IPS-20b (cell line): ENCODE measurements around the gene RAD9A.
A peak's percentile ranks its signal among the peaks of the same experiment; 100 is the strongest.

Source experiments
- H3K27ac ChIP-seq: one replicate; pipeline ENCODE4 v1.5.1; 2013; ENCODE audit warnings: low read length
- H3K27me3 ChIP-seq: 2 replicates; pipeline ENCODE4 v1.6.1; 2013; ENCODE audit warnings: mild to moderate bottlenecking, low read length, inconsistent platforms; ENCODE audit not compliant: insufficient read depth
- H3K36me3 ChIP-seq: 2 replicates; pipeline ENCODE4 v1.6.1; 2013; ENCODE audit warnings: low read depth, mild to moderate bottlenecking, inconsistent platforms, low read length, moderate library complexity; ENCODE audit not compliant: insufficient read depth
- H3K4me1 ChIP-seq: 2 replicates; pipeline ENCODE4 v1.6.1; 2013; ENCODE audit warnings: mild to moderate bottlenecking, control low read depth, inconsistent platforms, low read length, moderate library complexity; ENCODE audit not compliant: insufficient read depth
- H3K4me3 ChIP-seq: 2 replicates; pipeline ENCODE4 v1.5.1; 2013; ENCODE audit warnings: mild to moderate bottlenecking, low read length, inconsistent platforms
- H3K9ac ChIP-seq: 2 replicates; pipeline ENCODE4 v1.6.1; 2013; ENCODE audit warnings: low read depth, mild to moderate bottlenecking, inconsistent platforms, low read length, moderate library complexity
- H3K9me3 ChIP-seq: 2 replicates; pipeline ENCODE4 v1.6.1; 2013; ENCODE audit warnings: mild to moderate bottlenecking, low read depth, low read length, inconsistent platforms; ENCODE audit not compliant: insufficient read depth

The RAD9A gene

GRCh38 chr11:67436459-67437081, 44.8 kb downstream of the RAD9A start:
- Histone ChIP-seq H3K27me3 (no peaks in the 10 kb centered on the region), H3K9me3 (no peaks in the 10 kb centered on the region), H3K36me3 (peaks cover 40% of the 10 kb centered on the region), H3K9ac (peak overlapping the region; percentile 71; the same call in 1 of the 2 replicates), H3K4me3 (no peak overlapping the region), H3K27ac (peak overlapping the region; percentile 88), H3K4me1 (peaks cover 4% of the 10 kb centered on the region)

GRCh38 chr11:67437082-67437808, 45.5 kb downstream of the RAD9A start, which contains the start of gene PTPRCAP:
TSS of gene PTPRCAP (minus strand) at chr11:67437682. CDS start at chr11:67437619, 63 bp downstream.
- Histone ChIP-seq H3K4me3 (no peak within 1 kb of the TSS), H3K27ac (peak within 1 kb of the TSS; percentile 88), H3K9me3 (no peaks in the 10 kb centered on the region)

GRCh38 chr11:67437809-67438157, 46.0 kb downstream of the RAD9A start:
- Histone ChIP-seq H3K27me3 (no peaks in the 10 kb centered on the region), H3K9me3 (no peaks in the 10 kb centered on the region), H3K27ac (no peak overlapping the region), H3K9ac (peak overlapping the region; percentile 66; the same call in 1 of the 2 replicates), H3K4me1 (peaks cover 4% of the 10 kb centered on the region), H3K4me3 (no peak overlapping the region), H3K36me3 (peaks cover 34% of the 10 kb centered on the region)

More at GRCh38 chr11:67437082-67437808, 45.5 kb downstream of the RAD9A start, which contains the start of gene PTPRCAP:
- H3K4me1 ChIP-seq = peaks cover 4% of the 10 kb centered on the region
- H3K9ac ChIP-seq = peak within 1 kb of the TSS; percentile 71; the same call in 1 of the 2 replicates
- no peaks in the 10 kb centered on the region for H3K27me3 ChIP-seq
- H3K36me3 ChIP-seq = peaks cover 39% of the 10 kb centered on the region

- no peak overlapping the region for H3K4me3 ChIP-seq
- peaks cover 4% of the 10 kb centered on the region for H3K4me1 ChIP-seq
- no peaks in the 10 kb centered on the region for H3K9me3 ChIP-seq
- H3K27ac ChIP-seq = no peak overlapping the region
- H3K9ac ChIP-seq = no peak overlapping the region
- peaks cover 31% of the 10 kb centered on the region for H3K36me3 ChIP-seq
- no peaks in the 10 kb centered on the region for H3K27me3 ChIP-seq
Observed at GRCh38 chr11:67438158-67438902, 46.5 kb downstream of the RAD9A start.

- Histone ChIP-seq H3K4me3 (no peak overlapping the region), H3K36me3 (peaks cover 19% of the 10 kb centered on the region), H3K4me1 (peaks cover 4% of the 10 kb centered on the region)
Observed at GRCh38 chr11:67439321-67440228, 47.8 kb downstream of the RAD9A start.

GRCh38 chr11:67440229-67441097, 48.7 kb downstream of the RAD9A start:
- no peaks in the 10 kb centered on the region for H3K9me3 ChIP-seq
- H3K27ac ChIP-seq = no peak overlapping the region
- H3K4me1 ChIP-seq = peaks cover 4% of the 10 kb centered on the region
- H3K36me3 ChIP-seq = peaks cover 17% of the 10 kb centered on the region
- H3K9ac ChIP-seq = no peak overlapping the region
- H3K4me3 ChIP-seq = no peak overlapping the region
- no peaks in the 10 kb centered on the region for H3K27me3 ChIP-seq

More at GRCh38 chr11:67439321-67440228, 47.8 kb downstream of the RAD9A start:
- Histone ChIP-seq H3K9ac (no peak overlapping the region), H3K27ac (no peak overlapping the region), H3K9me3 (no peaks in the 10 kb centered on the region), H3K27me3 (no peaks in the 10 kb centered on the region)

- H3K27me3 ChIP-seq = no peaks in the 10 kb centered on the region
- no peak overlapping the region for H3K27ac ChIP-seq
- no peak overlapping the region for H3K9ac ChIP-seq
- no peak overlapping the region for H3K4me3 ChIP-seq
- H3K36me3 ChIP-seq = peaks cover 17% of the 10 kb centered on the region
- H3K9me3 ChIP-seq = no peaks in the 10 kb centered on the region
- H3K4me1 ChIP-seq = peaks cover 4% of the 10 kb centered on the region
Observed at GRCh38 chr11:67441098-67441563, 49.3 kb downstream of the RAD9A start.

- no peak overlapping the region for H3K4me3 ChIP-seq
- H3K36me3 ChIP-seq = peaks cover 17% of the 10 kb centered on the region
- H3K4me1 ChIP-seq = no peaks in the 10 kb centered on the region; the same call in 1 of the 2 replicates
- no peaks in the 10 kb centered on the region for H3K9me3 ChIP-seq
- no peak overlapping the region for H3K9ac ChIP-seq
- no peaks in the 10 kb centered on the region for H3K27me3 ChIP-seq
- no peak overlapping the region for H3K27ac ChIP-seq
Observed at GRCh38 chr11:67441731-67442351, 50.1 kb downstream of the RAD9A start.

GRCh38 chr11:67442504-67443404, 51.0 kb downstream of the RAD9A start:
- Histone ChIP-seq H3K9ac (peak overlapping the region; percentile 83), H3K36me3 (peaks cover 13% of the 10 kb centered on the region), H3K27ac (peak overlapping the region; percentile 62), H3K4me1 (no peaks in the 10 kb centered on the region), H3K4me3 (peak overlapping the region; percentile 83), H3K27me3 (no peaks in the 10 kb centered on the region), H3K9me3 (no peaks in the 10 kb centered on the region)
